Measurements from ENCODE around the gene YBEY.

Gene YBEY

GRCh38 chr21:46323710-46324389 lies 37.7 kb downstream of the YBEY start, which contains the start of the genes C21orf58 and PCNT (continued):
- TF ChIP-seq, protein P1, sequence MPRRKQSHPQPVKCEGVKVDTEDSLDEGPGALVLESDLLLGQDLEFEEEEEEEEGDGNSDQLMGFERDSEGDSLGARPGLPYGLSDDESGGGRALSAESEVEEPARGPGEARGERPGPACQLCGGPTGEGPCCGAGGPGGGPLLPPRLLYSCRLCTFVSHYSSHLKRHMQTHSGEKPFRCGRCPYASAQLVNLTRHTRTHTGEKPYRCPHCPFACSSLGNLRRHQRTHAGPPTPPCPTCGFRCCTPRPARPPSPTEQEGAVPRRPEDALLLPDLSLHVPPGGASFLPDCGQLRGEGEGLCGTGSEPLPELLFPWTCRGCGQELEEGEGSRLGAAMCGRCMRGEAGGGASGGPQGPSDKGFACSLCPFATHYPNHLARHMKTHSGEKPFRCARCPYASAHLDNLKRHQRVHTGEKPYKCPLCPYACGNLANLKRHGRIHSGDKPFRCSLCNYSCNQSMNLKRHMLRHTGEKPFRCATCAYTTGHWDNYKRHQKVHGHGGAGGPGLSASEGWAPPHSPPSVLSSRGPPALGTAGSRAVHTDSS (tag by site-specific recombination; IDR thresholded peaks at IDR 0.05) = 0 out of 2 replicates have a peak, but pooled peaks have one; percentile 10
- TF ChIP-seq ZNF76 (tag by site-specific recombination; IDR thresholded peaks at IDR 0.05; ENCODE audit: borderline replicate concordance, low read depth) (peak; percentile 60; the same call in 1 of the 2 replicates), ZNF670 (tag by site-specific recombination; IDR thresholded peaks at IDR 0.05; ENCODE audit: low read depth) (no peak), ZNF791 (tag by site-specific recombination; IDR thresholded peaks at IDR 0.05) (peak; percentile 73), ZNF138 (tag by site-specific recombination; IDR thresholded peaks at IDR 0.05; ENCODE audit: borderline replicate concordance) (no peak), TRIM28 (IDR thresholded peaks at IDR 0.05; ENCODE audit: borderline replicate concordance, low read length) (no peak), ZNF707 (tag by site-specific recombination; IDR thresholded peaks at IDR 0.05) (no peak), ZNF24 (tag by site-specific recombination; IDR thresholded peaks at IDR 0.05) (peak; percentile 84), GLI2 (tag by site-specific recombination; IDR thresholded peaks at IDR 0.05; ENCODE audit: borderline replicate concordance, low read depth) (no peak; the same call in 1 of the 2 replicates), ZNF292 (tag by site-specific recombination; IDR thresholded peaks at IDR 0.05; ENCODE audit: borderline replicate concordance, low read depth) (no peak), ZSCAN4 (tag by site-specific recombination; IDR thresholded peaks at IDR 0.05) (peak; percentile 10; the same call in 1 of the 2 replicates), ZNF221 (tag by site-specific recombination; IDR thresholded peaks at IDR 0.05; ENCODE audit: borderline replicate concordance) (no peak), ZNF830 (tag by site-specific recombination; IDR thresholded peaks at IDR 0.05; ENCODE audit: low read depth) (no peak), MYNN (tag by site-specific recombination; IDR thresholded peaks at IDR 0.05; ENCODE audit: borderline replicate concordance) (no peak), ZNF48 (tag by site-specific recombination; IDR thresholded peaks at IDR 0.05) (no peak), CTCF (tag by site-specific recombination; IDR thresholded peaks at IDR 0.05) (no peak), ZNF501 (tag by site-specific recombination; IDR thresholded peaks at IDR 0.05) (no peak), ZNF639 (tag by site-specific recombination; IDR thresholded peaks at IDR 0.05) (peak; percentile 97), ZNF621 (tag by site-specific recombination; IDR thresholded peaks at IDR 0.05) (no peak), PRDM10 (tag by site-specific recombination; IDR thresholded peaks at IDR 0.05) (peak; percentile 97), ZNF184 (tag by site-specific recombination; IDR thresholded peaks at IDR 0.05) (peak; percentile 82), TCF7L2 (IDR thresholded peaks at IDR 0.05; ENCODE audit: borderline replicate concordance, low read depth, low read length) (no peak), SETDB1 (IDR thresholded peaks at IDR 0.05; ENCODE audit: insufficient read length, low read length) (no peak), ZNF394 (tag by site-specific recombination; IDR thresholded peaks at IDR 0.05; ENCODE audit: borderline replicate concordance) (peak; percentile 61)
- TF ChIP-seq, protein P2, sequence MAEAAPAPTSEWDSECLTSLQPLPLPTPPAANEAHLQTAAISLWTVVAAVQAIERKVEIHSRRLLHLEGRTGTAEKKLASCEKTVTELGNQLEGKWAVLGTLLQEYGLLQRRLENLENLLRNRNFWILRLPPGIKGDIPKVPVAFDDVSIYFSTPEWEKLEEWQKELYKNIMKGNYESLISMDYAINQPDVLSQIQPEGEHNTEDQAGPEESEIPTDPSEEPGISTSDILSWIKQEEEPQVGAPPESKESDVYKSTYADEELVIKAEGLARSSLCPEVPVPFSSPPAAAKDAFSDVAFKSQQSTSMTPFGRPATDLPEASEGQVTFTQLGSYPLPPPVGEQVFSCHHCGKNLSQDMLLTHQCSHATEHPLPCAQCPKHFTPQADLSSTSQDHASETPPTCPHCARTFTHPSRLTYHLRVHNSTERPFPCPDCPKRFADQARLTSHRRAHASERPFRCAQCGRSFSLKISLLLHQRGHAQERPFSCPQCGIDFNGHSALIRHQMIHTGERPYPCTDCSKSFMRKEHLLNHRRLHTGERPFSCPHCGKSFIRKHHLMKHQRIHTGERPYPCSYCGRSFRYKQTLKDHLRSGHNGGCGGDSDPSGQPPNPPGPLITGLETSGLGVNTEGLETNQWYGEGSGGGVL (tag by site-specific recombination; IDR thresholded peaks at IDR 0.05) = no peak
- TF ChIP-seq, protein P3, sequence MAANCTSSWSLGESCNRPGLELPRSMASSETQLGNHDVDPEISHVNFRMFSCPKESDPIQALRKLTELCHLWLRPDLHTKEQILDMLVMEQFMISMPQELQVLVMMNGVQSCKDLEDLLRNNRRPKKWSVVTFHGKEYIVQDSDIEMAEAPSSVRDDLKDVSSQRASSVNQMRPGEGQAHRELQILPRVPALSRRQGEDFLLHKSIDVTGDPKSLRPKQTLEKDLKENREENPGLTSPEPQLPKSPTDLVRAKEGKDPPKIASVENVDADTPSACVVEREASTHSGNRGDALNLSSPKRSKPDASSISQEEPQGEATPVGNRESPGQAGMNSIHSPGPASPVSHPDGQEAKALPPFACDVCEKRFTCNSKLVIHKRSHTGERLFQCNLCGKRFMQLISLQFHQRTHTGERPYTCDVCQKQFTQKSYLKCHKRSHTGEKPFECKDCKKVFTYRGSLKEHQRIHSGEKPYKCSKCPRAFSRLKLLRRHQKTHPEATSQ (tag by site-specific recombination; IDR thresholded peaks at IDR 0.05) = peak; percentile 92
